Esophagus muscularis mucosa (tissue), 4 donors: ENCODE results near the gene CDH4. TPM values are rescaled to one million over a fixed set of nuclear protein-coding genes. Genes with fewer than 3 reads are reported as not detected.

Experiments used
- DNase-seq: peaks from one replicate; pipeline ENCODE4 v3.0.0-alpha.2; 2017; ENCODE audit errors: extremely low spot score
- H3K27ac ChIP-seq, 4 donors: fragments of 200-600 bp; sonication (generic); replicated peaks in 1 of 4; 1 replicate in 3 of 4; 2 replicates in 1 of 4; pipeline ENCODE4 v1.5.1; 2016 to 2019; ENCODE audit warnings: mild to moderate bottlenecking in 1 of 4
- H3K27me3 ChIP-seq, 4 donors: fragments of 200-600 bp; sonication (generic); one replicate each; pipeline versions ENCODE4 v1.5.1 to v1.6.0; 2016 to 2019
- H3K36me3 ChIP-seq, 4 donors: fragments of 200-600 bp; sonication (generic); one replicate each; pipeline ENCODE4 v1.5.1; 2016 to 2019
- H3K4me1 ChIP-seq, 4 donors: fragments of 200-600 bp; sonication (generic); one replicate each; pipeline ENCODE4 v1.5.1; 2016 to 2019
- H3K4me3 ChIP-seq, 4 donors: fragments of 200-600 bp; sonication (generic); 1 replicate in 2 of 4; 2 replicates in 2 of 4; pipeline ENCODE4 v1.5.1; 2016 to 2019; ENCODE audit warnings: mild to moderate bottlenecking in 4 of 4, moderate library complexity in 1 of 4
- H3K9me3 ChIP-seq, 4 donors: fragments of 200-600 bp; sonication (generic); 1 replicate in 3 of 4; 2 replicates in 1 of 4; pipeline ENCODE4 v1.5.1; 2016 to 2019
- CTCF ChIP-seq, 3 experiments: fragments of 200-600 bp in 2 of 3; fragments of 450-650 bp in 1 of 3; sonication (generic) in 2 of 3; IDR thresholded peaks; one replicate each; pipeline ENCODE4 v1.5.1; 2017 to 2019; ENCODE audit warnings: antibody characterized with exemption in 3 of 3, mild to moderate bottlenecking in 2 of 3, moderate library complexity in 1 of 3
- EP300 ChIP-seq: sonication (generic); formaldehyde crosslinking; IDR thresholded peaks from one replicate; pipeline ENCODE4 v1.6.1; 2017; ENCODE audit warnings: antibody characterized with exemption
- POLR2A ChIP-seq: fragments of 450-650 bp; IDR thresholded peaks from one replicate; pipeline ENCODE4 v1.6.1; 2017; ENCODE audit warnings: antibody characterized with exemption, moderate library complexity, mild to moderate bottlenecking, low read depth
- POLR2AphosphoS5 ChIP-seq, 2 donors: sonication (generic); formaldehyde crosslinking; IDR thresholded peaks; one replicate each; pipeline ENCODE4 v1.6.1; 2017; ENCODE audit warnings: antibody characterized with exemption in 2 of 2
- WGBS: methylation state at CpG from one replicate; pipeline ENCODE4 v1.1.5; 2018; 5-methylcytosine and 5-hydroxymethylcytosine counted together
- intact Hi-C: fragments of 100-400 bp; cut with DNase I; formaldehyde crosslinking; loops from one replicate; pipeline ENCODE4 v1.15.1; 2023
- total RNA-seq, 4 donors: library from RNA; depleted of rRNA; stranded (reverse); fragments of >200 nt; gene quantifications; one replicate each; pipeline versions ENCODE4 v1.1.0 to v1.2.1, GENCODE V29; 2016

The CDH4 gene
- total RNA-seq, 4 donors from 2014 or later: 0.42 to 1.3 (median 0.48) TPM

GRCh38 chr20:61896058-61896961 is 644.2 kb downstream of the CDH4 start:
- intact Hi-C loops: loop anchor here (10.0 kb wide), 1 partner anchor 1682 kb away; no protein-coding TSS in a partner anchor
- no peak overlapping the region for H3K27ac ChIP-seq
- peak; percentile 49 to 74 (median 50) for TF ChIP-seq CTCF (IDR thresholded peaks at IDR 0.05)
- TF ChIP-seq POLR2AphosphoS5 (IDR thresholded peaks at IDR 0.05): no peak

GRCh38 chr20:61897401-61898295 is 645.6 kb downstream of the CDH4 start:
- Histone ChIP-seq H3K27me3 (peaks cover 0 to 42% (median 0%) of the 10 kb centered on the region in 4 donors), H3K36me3 (no peaks in the 10 kb centered on the region), H3K4me1 (peaks cover 0 to 4% (median 0%) of the 10 kb centered on the region in 4 donors), H3K4me3 (no peak overlapping the region), H3K9me3 (no peaks in the 10 kb centered on the region), H3K27ac (no peak overlapping the region)
- no peak for DNase-seq
- WGBS: 85% methylated on average over 19 of the region's 26 CpGs
- TF ChIP-seq POLR2A (no peak), POLR2AphosphoS5 (IDR thresholded peaks at IDR 0.05) (no peak), EP300 (no peak), CTCF (IDR thresholded peaks at IDR 0.05) (no peak)
- intact Hi-C loops: loop anchor here (10.0 kb wide), 1 partner anchor 1683 kb away; no protein-coding TSS in a partner anchor

More at GRCh38 chr20:61896058-61896961, 644.2 kb downstream of the CDH4 start:
- Histone ChIP-seq H3K27me3 (peaks cover 0 to 47% (median 0%) of the 10 kb centered on the region in 4 donors), H3K9me3 (peaks cover 0 to 10% (median 3%) of the 10 kb centered on the region in 4 donors), H3K4me1 (peaks cover 0 to 4% (median 0%) of the 10 kb centered on the region in 4 donors), H3K36me3 (no peaks in the 10 kb centered on the region), H3K4me3 (no peak overlapping the region)
- 35% methylated on average over 17 of the region's 28 CpGs for WGBS
- DNase-seq: no peak

GRCh38 chr20:61898405-61898804 is 646.3 kb downstream of the CDH4 start:
- intact Hi-C loops: loop anchor here (10.0 kb wide), 1 partner anchor 1684 kb away; no protein-coding TSS in a partner anchor
- H3K4me1 ChIP-seq: peaks cover 0 to 4% (median 0%) of the 10 kb centered on the region in 4 donors
- H3K9me3 ChIP-seq: no peaks in the 10 kb centered on the region
- peaks cover 0 to 42% (median 0%) of the 10 kb centered on the region in 4 donors for H3K27me3 ChIP-seq
- WGBS: 68% methylated on average over 6 of the region's 8 CpGs
- no peak for DNase-seq
- no peak overlapping the region for H3K27ac ChIP-seq
- H3K4me3 ChIP-seq: no peak overlapping the region
- TF ChIP-seq EP300 (no peak), POLR2A (no peak), CTCF (IDR thresholded peaks at IDR 0.05) (no peak), POLR2AphosphoS5 (IDR thresholded peaks at IDR 0.05) (no peak)
- H3K36me3 ChIP-seq: no peaks in the 10 kb centered on the region

GRCh38 chr20:61900011-61900944 is 648.2 kb downstream of the CDH4 start:
- intact Hi-C loops: no loop called here
- WGBS: 59% methylated on average over 20 of the region's 29 CpGs
- no peak overlapping the region for H3K27ac ChIP-seq
- no peaks in the 10 kb centered on the region for H3K9me3 ChIP-seq
- H3K4me3 ChIP-seq: no peak overlapping the region
- H3K36me3 ChIP-seq: no peaks in the 10 kb centered on the region
- peaks cover 0 to 4% (median 0%) of the 10 kb centered on the region in 4 donors for H3K4me1 ChIP-seq
- no peak for DNase-seq
- H3K27me3 ChIP-seq: peaks cover 0 to 52% (median 0%) of the 10 kb centered on the region in 4 donors
- TF ChIP-seq POLR2A (no peak), CTCF (IDR thresholded peaks at IDR 0.05) (no peak)
